ENCODE results near the gene CDKN2D.
"Not testable (repeated sequence)": the region's sequence is repeated elsewhere in the genome, so short reads cannot be mapped to it uniquely, and the experiment has no call there.

CDKN2D gene

GRCh38 chr19:10587839-10588150, 19.0 kb upstream of the CDKN2D start:
- H3K27me3 Mint-ChIP-seq: peaks cover 9% of the 10 kb centered on the region
- H3K27ac Mint-ChIP-seq: no peak overlapping the region
- H3K36me3 Mint-ChIP-seq: peaks cover 3% of the 10 kb centered on the region
- no peak overlapping the region for H3K4me3 Mint-ChIP-seq
- H3K9me3 Mint-ChIP-seq (ENCODE audit: low read depth): no peaks in the 10 kb centered on the region
- peaks cover 8% of the 10 kb centered on the region for H3K4me1 Mint-ChIP-seq (ENCODE audit: low read depth)

GRCh38 chr19:10587022-10587838, 18.5 kb upstream of the CDKN2D start, which contains the start of gene AP1M2:
TSS of gene AP1M2 (minus strand) at chr19:10587312. CDS start at chr19:10587231, 81 bp downstream.
- Mint-ChIP-seq H3K9me3 (ENCODE audit: low read depth) (no peaks in the 10 kb centered on the region), H3K36me3 (peaks cover 3% of the 10 kb centered on the region), H3K27me3 (peaks cover 9% of the 10 kb centered on the region), H3K4me3 (no peak within 1 kb of the TSS), H3K4me1 (ENCODE audit: low read depth) (peaks cover 8% of the 10 kb centered on the region), H3K27ac (no peak within 1 kb of the TSS)

- H3K4me1 Mint-ChIP-seq (ENCODE audit: low read depth): peaks cover 8% of the 10 kb centered on the region
- H3K27ac Mint-ChIP-seq: no peak overlapping the region
- peaks cover 9% of the 10 kb centered on the region for H3K27me3 Mint-ChIP-seq
- peaks cover 3% of the 10 kb centered on the region for H3K36me3 Mint-ChIP-seq
- no peaks in the 10 kb centered on the region for H3K9me3 Mint-ChIP-seq (ENCODE audit: low read depth)
- H3K4me3 Mint-ChIP-seq: no peak overlapping the region
These were observed 17.6 kb upstream of the CDKN2D start for GRCh38 chr19:10586396-10586795.

GRCh38 chr19:10583036-10583776, 14.4 kb upstream of the CDKN2D start:
- Mint-ChIP-seq H3K27me3 (peaks cover 6% of the 10 kb centered on the region), H3K9me3 (ENCODE audit: low read depth) (no peaks in the 10 kb centered on the region), H3K4me1 (ENCODE audit: low read depth) (peaks cover 13% of the 10 kb centered on the region), H3K36me3 (peaks cover 3% of the 10 kb centered on the region), H3K27ac (no peak overlapping the region), H3K4me3 (no peak overlapping the region)

GRCh38 chr19:10582091-10582490, 13.3 kb upstream of the CDKN2D start:
- Mint-ChIP-seq H3K4me1 (ENCODE audit: low read depth) (peaks cover 7% of the 10 kb centered on the region), H3K27ac (no peak overlapping the region), H3K27me3 (no peaks in the 10 kb centered on the region), H3K36me3 (no peaks in the 10 kb centered on the region), H3K9me3 (ENCODE audit: low read depth) (no peaks in the 10 kb centered on the region), H3K4me3 (no peak overlapping the region)

- Mint-ChIP-seq H3K4me3 (no peak overlapping the region), H3K9me3 (ENCODE audit: low read depth) (no peaks in the 10 kb centered on the region), H3K27ac (no peak overlapping the region), H3K36me3 (no peaks in the 10 kb centered on the region), H3K27me3 (no peaks in the 10 kb centered on the region), H3K4me1 (ENCODE audit: low read depth) (peaks cover 7% of the 10 kb centered on the region)
These were observed 12.3 kb upstream of the CDKN2D start for GRCh38 chr19:10580979-10581631.

- Mint-ChIP-seq H3K9me3 (ENCODE audit: low read depth) (no peaks in the 10 kb centered on the region), H3K36me3 (no peaks in the 10 kb centered on the region), H3K27me3 (no peaks in the 10 kb centered on the region), H3K27ac (no peak overlapping the region), H3K4me1 (ENCODE audit: low read depth) (peaks cover 5% of the 10 kb centered on the region), H3K4me3 (no peak overlapping the region)
These were observed 9.2 kb upstream of the CDKN2D start for GRCh38 chr19:10577951-10578350.

- Mint-ChIP-seq H3K4me3 (no peak overlapping the region), H3K27ac (no peak overlapping the region), H3K4me1 (ENCODE audit: low read depth) (peaks cover 8% of the 10 kb centered on the region), H3K36me3 (no peaks in the 10 kb centered on the region), H3K9me3 (ENCODE audit: low read depth) (no peaks in the 10 kb centered on the region), H3K27me3 (no peaks in the 10 kb centered on the region)
These were observed 6.4 kb upstream of the CDKN2D start for GRCh38 chr19:10575011-10575716.

- H3K4me3 Mint-ChIP-seq: no peak overlapping the region
- H3K27ac Mint-ChIP-seq: no peak overlapping the region
- H3K27me3 Mint-ChIP-seq: no peaks in the 10 kb centered on the region
- H3K4me1 Mint-ChIP-seq (ENCODE audit: low read depth): peaks cover 10% of the 10 kb centered on the region
- H3K9me3 Mint-ChIP-seq (ENCODE audit: low read depth): no peaks in the 10 kb centered on the region
- H3K36me3 Mint-ChIP-seq: no peaks in the 10 kb centered on the region
These were observed 5.7 kb upstream of the CDKN2D start for GRCh38 chr19:10574462-10574861.

GRCh38 chr19:10573793-10574192, 5.0 kb upstream of the CDKN2D start:
- not testable (repeated sequence) for H3K27ac Mint-ChIP-seq; H3K27me3 Mint-ChIP-seq; H3K36me3 Mint-ChIP-seq; H3K9me3 Mint-ChIP-seq (ENCODE audit: low read depth); H3K4me3 Mint-ChIP-seq
- H3K4me1 Mint-ChIP-seq (ENCODE audit: low read depth): peaks cover 14% of the 10 kb centered on the region

GRCh38 chr19:10568062-10568825, 535 bp downstream of the CDKN2D start:
- Mint-ChIP-seq H3K9me3 (ENCODE audit: low read depth) (no peaks in the 10 kb centered on the region), H3K36me3 (peaks cover 3% of the 10 kb centered on the region), H3K4me1 (ENCODE audit: low read depth) (peaks cover 47% of the 10 kb centered on the region), H3K27me3 (no peaks in the 10 kb centered on the region), H3K4me3 (peak overlapping the region; percentile 98), H3K27ac (peak overlapping the region; percentile 93)

- H3K9me3 Mint-ChIP-seq (ENCODE audit: low read depth): no peaks in the 10 kb centered on the region
- peak overlapping the region; percentile 98 for H3K4me3 Mint-ChIP-seq
- H3K27me3 Mint-ChIP-seq: no peaks in the 10 kb centered on the region
- peak overlapping the region; percentile 93 for H3K27ac Mint-ChIP-seq
- H3K36me3 Mint-ChIP-seq: peaks cover 3% of the 10 kb centered on the region
- H3K4me1 Mint-ChIP-seq (ENCODE audit: low read depth): peaks cover 48% of the 10 kb centered on the region
These were observed 1.1 kb downstream of the CDKN2D start for GRCh38 chr19:10567656-10568055.

GRCh38 chr19:10566658-10567410, 1.9 kb downstream of the CDKN2D start:
- Mint-ChIP-seq H3K4me1 (ENCODE audit: low read depth) (peaks cover 44% of the 10 kb centered on the region), H3K27ac (peak overlapping the region; percentile 93), H3K4me3 (peak overlapping the region; percentile 98), H3K36me3 (peaks cover 3% of the 10 kb centered on the region), H3K9me3 (ENCODE audit: low read depth) (no peaks in the 10 kb centered on the region), H3K27me3 (no peaks in the 10 kb centered on the region)

GRCh38 chr19:10566408-10566657, 2.4 kb downstream of the CDKN2D start:
- H3K36me3 Mint-ChIP-seq: peaks cover 3% of the 10 kb centered on the region
- H3K4me1 Mint-ChIP-seq (ENCODE audit: low read depth): peaks cover 47% of the 10 kb centered on the region
- H3K4me3 Mint-ChIP-seq: peak overlapping the region; percentile 98
- no peaks in the 10 kb centered on the region for H3K27me3 Mint-ChIP-seq
- peak overlapping the region; percentile 93 for H3K27ac Mint-ChIP-seq
- H3K9me3 Mint-ChIP-seq (ENCODE audit: low read depth): no peaks in the 10 kb centered on the region

Measured in activated naive CD8-positive, alpha-beta T cell (primary cell).